Measurements from ENCODE around the gene SERGEF.

GRCh38 chr11:17827006-17827405 is 185.8 kb downstream of the SERGEF start:
- TF ChIP-seq ESRRA (IDR thresholded peaks at IDR 0.05; ENCODE audit: low read length) (no peak), POLR2A (IDR thresholded peaks at IDR 0.05; ENCODE audit: low read depth, low read length) (no peak), SIN3A (IDR thresholded peaks at IDR 0.05; ENCODE audit: low read depth, low read length) (no peak), CBX5 (IDR thresholded peaks at IDR 0.05; ENCODE audit: low read depth) (no peak), RAD21 (IDR thresholded peaks at IDR 0.05; ENCODE audit: insufficient read depth, low read depth, low read length) (no peak), BRCA1 (IDR thresholded peaks at IDR 0.05; ENCODE audit: low read depth, low read length) (no peak), ZNF274 (IDR thresholded peaks at IDR 0.05; ENCODE audit: insufficient read depth, insufficient read length) (no peak), EZH2 (IDR thresholded peaks at IDR 0.05; ENCODE audit: borderline replicate concordance, control insufficient read depth, low read depth, low read length) (no peak), SIX5 (IDR thresholded peaks at IDR 0.05; ENCODE audit: low read depth, low read length, severe bottlenecking) (no peak)
- TF ChIP-seq, protein P1, sequence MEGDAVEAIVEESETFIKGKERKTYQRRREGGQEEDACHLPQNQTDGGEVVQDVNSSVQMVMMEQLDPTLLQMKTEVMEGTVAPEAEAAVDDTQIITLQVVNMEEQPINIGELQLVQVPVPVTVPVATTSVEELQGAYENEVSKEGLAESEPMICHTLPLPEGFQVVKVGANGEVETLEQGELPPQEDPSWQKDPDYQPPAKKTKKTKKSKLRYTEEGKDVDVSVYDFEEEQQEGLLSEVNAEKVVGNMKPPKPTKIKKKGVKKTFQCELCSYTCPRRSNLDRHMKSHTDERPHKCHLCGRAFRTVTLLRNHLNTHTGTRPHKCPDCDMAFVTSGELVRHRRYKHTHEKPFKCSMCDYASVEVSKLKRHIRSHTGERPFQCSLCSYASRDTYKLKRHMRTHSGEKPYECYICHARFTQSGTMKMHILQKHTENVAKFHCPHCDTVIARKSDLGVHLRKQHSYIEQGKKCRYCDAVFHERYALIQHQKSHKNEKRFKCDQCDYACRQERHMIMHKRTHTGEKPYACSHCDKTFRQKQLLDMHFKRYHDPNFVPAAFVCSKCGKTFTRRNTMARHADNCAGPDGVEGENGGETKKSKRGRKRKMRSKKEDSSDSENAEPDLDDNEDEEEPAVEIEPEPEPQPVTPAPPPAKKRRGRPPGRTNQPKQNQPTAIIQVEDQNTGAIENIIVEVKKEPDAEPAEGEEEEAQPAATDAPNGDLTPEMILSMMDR (IDR thresholded peaks at IDR 0.05 in 2 of 3, conservative IDR thresholded peaks at IDR 0.05 in 1 of 3; ENCODE audit: control insufficient read depth in 2 of 3, extremely low read depth in 1 of 3, insufficient read depth in 1 of 3, low read depth in 3 of 3, low read length in 3 of 3): peak in 1 of 3 experiments; percentile 9; a peak in 1 of 6 replicates
- TF ChIP-seq, protein P2, sequence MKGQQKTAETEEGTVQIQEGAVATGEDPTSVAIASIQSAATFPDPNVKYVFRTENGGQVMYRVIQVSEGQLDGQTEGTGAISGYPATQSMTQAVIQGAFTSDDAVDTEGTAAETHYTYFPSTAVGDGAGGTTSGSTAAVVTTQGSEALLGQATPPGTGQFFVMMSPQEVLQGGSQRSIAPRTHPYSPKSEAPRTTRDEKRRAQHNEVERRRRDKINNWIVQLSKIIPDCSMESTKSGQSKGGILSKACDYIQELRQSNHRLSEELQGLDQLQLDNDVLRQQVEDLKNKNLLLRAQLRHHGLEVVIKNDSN (IDR thresholded peaks at IDR 0.05; ENCODE audit: borderline replicate concordance, extremely low read length, insufficient read depth, low read depth, low read length): no peak
